Cerebellar nuclear complex (tissue), 1 donor: Measurements from ENCODE around the gene UACA.
"Not testable (repeated sequence)": the region's sequence is repeated elsewhere in the genome, so short reads cannot be mapped to it uniquely, and the experiment has no call there.

Experiments
- DNase-seq, 2 experiments: peaks; one replicate each; lab custom pipeline; 2025; lab: John Stamatoyannopoulos, UW

UACA gene

GRCh38 chr15:70669006-70669602 lies 94.3 kb downstream of the UACA start:
- DNase-seq, result no peak

- DNase-seq, result no peak
Measured at GRCh38 chr15:70665599-70665998, 97.8 kb downstream of the UACA start.

- DNase-seq, result no peak
Measured at GRCh38 chr15:70664494-70664893, 98.9 kb downstream of the UACA start.

- DNase-seq, result not testable (repeated sequence)
Measured at GRCh38 chr15:70663069-70663468, 100.3 kb downstream of the UACA start.

GRCh38 chr15:70659662-70660061 lies 103.7 kb downstream of the UACA start:
- no peak for DNase-seq

GRCh38 chr15:70658641-70659040 lies 104.7 kb downstream of the UACA start:
- DNase-seq, result no peak

GRCh38 chr15:70653426-70653825 lies 109.9 kb downstream of the UACA start:
- no peak for DNase-seq

- no peak for DNase-seq
Measured at GRCh38 chr15:70652341-70652740, 111.0 kb downstream of the UACA start.

- DNase-seq, result no peak
Measured at GRCh38 chr15:70651303-70651845, 112.0 kb downstream of the UACA start.

GRCh38 chr15:70650567-70651302 lies 112.6 kb downstream of the UACA start:
- no peak for DNase-seq

- no peak for DNase-seq
Measured at GRCh38 chr15:70647396-70647795, 116.0 kb downstream of the UACA start.

- DNase-seq, result no peak
Measured at GRCh38 chr15:70646169-70646568, 117.2 kb downstream of the UACA start.

GRCh38 chr15:70643783-70644125 lies 119.6 kb downstream of the UACA start:
- no peak for DNase-seq

- DNase-seq, result no peak
Measured at GRCh38 chr15:70643106-70643782, 120.1 kb downstream of the UACA start.

GRCh38 chr15:70636540-70637165 lies 126.7 kb downstream of the UACA start:
- no peak for DNase-seq

- DNase-seq, result no peak
Measured at GRCh38 chr15:70635895-70636294, 127.5 kb downstream of the UACA start.

- DNase-seq, result no peak
Measured at GRCh38 chr15:70633991-70634390, 129.4 kb downstream of the UACA start.

GRCh38 chr15:70633103-70633831 lies 130.1 kb downstream of the UACA start:
- DNase-seq, result no peak

GRCh38 chr15:70632491-70633102 lies 130.8 kb downstream of the UACA start:
- DNase-seq, result no peak

GRCh38 chr15:70632079-70632478 lies 131.3 kb downstream of the UACA start:
- DNase-seq, result no peak

GRCh38 chr15:70629735-70630273 lies 133.6 kb downstream of the UACA start:
- DNase-seq, result no peak
